HG03045 (cell line): ENCODE results near the gene ATXN10.
"Not testable (repeated sequence)": the region's sequence is repeated elsewhere in the genome, so short reads cannot be mapped to it uniquely, and the experiment has no call there.

Experiments
- ATAC-seq: cut with Tn5 transposase; IDR thresholded peaks from one replicate; pipeline ENCODE4 v1.9.1; 2021; ENCODE audit warnings: mild to moderate bottlenecking, moderate library complexity; ENCODE audit not compliant: unreplicated experiment

Gene ATXN10

GRCh38 chr22:45781459-45781858, 109.8 kb downstream of the ATXN10 start:
- ATAC-seq = no peak

- no peak for ATAC-seq
These were observed 110.3 kb downstream of the ATXN10 start for GRCh38 chr22:45781966-45782365.

- ATAC-seq = no peak
These were observed 111.4 kb downstream of the ATXN10 start for GRCh38 chr22:45783021-45783420.

GRCh38 chr22:45783690-45784089, 112.1 kb downstream of the ATXN10 start:
- no peak for ATAC-seq

GRCh38 chr22:45784357-45785277, 113.0 kb downstream of the ATXN10 start:
- no peak for ATAC-seq

GRCh38 chr22:45785458-45785857, 113.8 kb downstream of the ATXN10 start:
- no peak for ATAC-seq

- no peak for ATAC-seq
These were observed 115.1 kb downstream of the ATXN10 start for GRCh38 chr22:45786726-45787125.

- ATAC-seq = no peak
These were observed 116.1 kb downstream of the ATXN10 start for GRCh38 chr22:45787759-45788158.

GRCh38 chr22:45788522-45788921, 116.9 kb downstream of the ATXN10 start:
- ATAC-seq = no peak

GRCh38 chr22:45790401-45790800, 118.8 kb downstream of the ATXN10 start:
- no peak for ATAC-seq

- ATAC-seq = no peak
These were observed 121.5 kb downstream of the ATXN10 start for GRCh38 chr22:45793161-45793560.

- no peak for ATAC-seq
These were observed 122.3 kb downstream of the ATXN10 start for GRCh38 chr22:45793892-45794291.

GRCh38 chr22:45796009-45796408, 124.4 kb downstream of the ATXN10 start:
- not testable (repeated sequence) for ATAC-seq

- ATAC-seq = no peak
These were observed 127.7 kb downstream of the ATXN10 start for GRCh38 chr22:45799291-45799690.

- ATAC-seq = no peak
These were observed 130.4 kb downstream of the ATXN10 start for GRCh38 chr22:45802054-45802453.

GRCh38 chr22:45804319-45804985, 132.8 kb downstream of the ATXN10 start:
- no peak for ATAC-seq

GRCh38 chr22:45804986-45805325, 133.3 kb downstream of the ATXN10 start:
- no peak for ATAC-seq

GRCh38 chr22:45805413-45805812, 133.8 kb downstream of the ATXN10 start:
- ATAC-seq = no peak

- ATAC-seq = no peak
These were observed 135.7 kb downstream of the ATXN10 start for GRCh38 chr22:45807156-45807915.

- ATAC-seq = no peak
These were observed 141.3 kb downstream of the ATXN10 start for GRCh38 chr22:45812910-45813309.

GRCh38 chr22:45814198-45814597, 142.6 kb downstream of the ATXN10 start:
- ATAC-seq = no peak

- ATAC-seq = no peak
These were observed 145.1 kb downstream of the ATXN10 start for GRCh38 chr22:45816776-45817175.
